Large intestine (tissue), 3 donors: Measurements from ENCODE around the gene BCL2. TPM values are rescaled to one million over a fixed set of nuclear protein-coding genes. Genes with fewer than 3 reads are reported as not detected.
"Not testable (repeated sequence)": the region's sequence is repeated elsewhere in the genome, so short reads cannot be mapped to it uniquely, and the experiment has no call there.

ENCODE experiments used
- DNase-seq, 2 donors: peaks; one replicate each; pipeline versions ENCODE4 v3.0.0 to v3.0.0-alpha.2; 2013
- H3K27ac ChIP-seq: one replicate; pipeline ENCODE4 v1.5.1; 2013; ENCODE audit warnings: low read length
- H3K27me3 ChIP-seq: 2 replicates; pipeline ENCODE4 v1.6.1; 2013; ENCODE audit warnings: low read length; ENCODE audit not compliant: control insufficient read depth, insufficient read depth
- H3K36me3 ChIP-seq: 2 replicates; pipeline ENCODE4 v1.6.1; 2013; ENCODE audit warnings: low read length; ENCODE audit not compliant: control insufficient read depth, insufficient read depth
- H3K4me1 ChIP-seq: one replicate; pipeline ENCODE4 v1.6.1; 2013; ENCODE audit warnings: low read length; ENCODE audit not compliant: control insufficient read depth, insufficient read depth
- H3K4me3 ChIP-seq: one replicate; pipeline ENCODE4 v1.5.1; 2013; ENCODE audit warnings: low read length
- H3K9me3 ChIP-seq: one replicate; pipeline ENCODE4 v1.6.1; 2013; ENCODE audit warnings: mild to moderate bottlenecking, low read depth, low read length, moderate library complexity; ENCODE audit not compliant: control insufficient read depth
- WGBS: methylation state at CpG from one replicate; pipeline ENCODE4 v1.1.5; 2013; ENCODE audit warnings: low lambda C conversion rate; ENCODE audit not compliant: insufficient coverage; 5-methylcytosine and 5-hydroxymethylcytosine counted together
- polyA plus RNA-seq: library from polyadenylated mRNA; unstranded; fragments of 120-200 nt; gene quantifications from one replicate; pipeline ENCODE4 v1.2.1, GENCODE V29; 2013

BCL2 gene
- polyA plus RNA-seq, 1 donor, result 8.8 TPM

DNA sequence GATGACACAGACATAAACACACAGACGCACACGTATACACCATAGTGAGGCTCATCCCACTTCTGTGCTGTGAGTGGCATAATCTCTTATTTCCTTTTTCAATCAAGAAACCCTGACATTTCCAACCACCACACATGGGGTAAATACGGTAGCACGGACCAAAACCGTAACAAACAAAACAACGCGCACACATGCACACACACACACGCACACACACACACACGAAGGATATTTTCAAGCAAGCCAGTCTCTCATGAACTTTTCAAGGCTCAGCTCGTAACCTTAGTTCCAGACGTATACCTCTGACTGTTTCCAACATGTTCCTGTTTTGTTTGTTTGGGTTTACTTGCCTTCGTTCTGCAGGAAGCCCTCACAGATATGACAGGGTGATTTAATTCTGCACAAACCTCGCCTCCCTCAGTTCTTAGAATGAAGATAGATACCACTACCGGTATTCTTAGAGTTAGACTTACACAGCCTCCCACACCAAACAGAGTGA is 119.8 kb downstream of the BCL2 start:
- whole genome bisulfite sequencing, result no CpG with 5 or more reads among the region's 14 CpGs
- Histone ChIP-seq H3K27ac (no peak overlapping the region), H3K4me1 (peaks cover 9% of the 10 kb centered on the region), H3K9me3 (no peaks in the 10 kb centered on the region), H3K27me3 (no peaks in the 10 kb centered on the region), H3K4me3 (no peak overlapping the region), H3K36me3 (no peaks in the 10 kb centered on the region)
- DNase-seq, result no peak

GRCh38 chr18:63198868-63199742 is 120.5 kb downstream of the BCL2 start:
- Histone ChIP-seq H3K4me3 (no peak overlapping the region), H3K9me3 (no peaks in the 10 kb centered on the region), H3K27ac (no peak overlapping the region), H3K27me3 (no peaks in the 10 kb centered on the region), H3K4me1 (peaks cover 12% of the 10 kb centered on the region), H3K36me3 (no peaks in the 10 kb centered on the region)
- no peak for DNase-seq
- no CpG with 5 or more reads among the region's 5 CpGs for WGBS

DNA sequence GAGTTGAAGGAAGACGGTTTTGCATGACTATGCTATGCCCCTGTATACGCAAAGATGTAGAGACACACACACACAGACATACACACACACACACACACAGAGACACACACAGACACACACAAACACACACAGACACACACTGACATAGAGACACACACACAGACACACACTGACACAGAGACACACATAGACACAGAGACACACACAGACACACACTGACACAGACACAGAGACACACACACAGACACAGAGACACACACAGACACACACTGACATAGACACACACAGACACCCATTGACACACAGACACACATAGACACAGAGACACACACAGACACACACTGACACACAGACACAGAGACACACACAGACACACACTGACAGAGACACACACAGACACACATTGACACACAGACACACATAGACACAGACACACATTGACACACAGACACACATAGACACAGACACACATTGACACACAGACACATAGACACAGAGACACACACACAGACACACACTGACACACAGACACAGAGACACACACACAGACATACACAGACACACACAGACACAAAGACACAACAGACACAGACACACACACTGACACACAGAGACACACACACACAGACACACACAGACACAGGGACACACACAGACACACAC is 121.3 kb downstream of the BCL2 start:
- H3K9me3 ChIP-seq, result no peaks in the 10 kb centered on the region
- H3K4me3 ChIP-seq, result no peak overlapping the region
- WGBS, result no CpG with 5 or more reads among the region's 2 CpGs
- no peaks in the 10 kb centered on the region for H3K36me3 ChIP-seq
- DNase-seq, result no peak
- peaks cover 12% of the 10 kb centered on the region for H3K4me1 ChIP-seq
- no peak overlapping the region for H3K27ac ChIP-seq
- H3K27me3 ChIP-seq, result no peaks in the 10 kb centered on the region

- Histone ChIP-seq H3K27ac (no peak overlapping the region), H3K36me3 (no peaks in the 10 kb centered on the region), H3K9me3 (no peaks in the 10 kb centered on the region), H3K27me3 (no peaks in the 10 kb centered on the region), H3K4me3 (no peak overlapping the region), H3K4me1 (peaks cover 12% of the 10 kb centered on the region)
- no peak for DNase-seq
- 81% methylated on average over 4 of the region's 8 CpGs for WGBS
These were observed 122.2 kb downstream of the BCL2 start for GRCh38 chr18:63197246-63197869.

GRCh38 chr18:63195326-63196159 is 124.0 kb downstream of the BCL2 start:
- Histone ChIP-seq H3K9me3 (no peaks in the 10 kb centered on the region), H3K4me3 (no peak overlapping the region), H3K4me1 (peaks cover 12% of the 10 kb centered on the region), H3K27me3 (no peaks in the 10 kb centered on the region), H3K27ac (peak overlapping the region; percentile 4), H3K36me3 (no peaks in the 10 kb centered on the region)
- 62% methylated on average over 4 of the region's 4 CpGs for WGBS
- peak; percentile 39 to 82 for DNase-seq

- WGBS, result 100% methylated on average over 1 of the region's 3 CpGs
- Histone ChIP-seq H3K36me3 (no peaks in the 10 kb centered on the region), H3K27ac (no peak overlapping the region), H3K27me3 (no peaks in the 10 kb centered on the region), H3K4me3 (no peak overlapping the region), H3K4me1 (peaks cover 12% of the 10 kb centered on the region), H3K9me3 (no peaks in the 10 kb centered on the region)
- no peak for DNase-seq
These were observed 126.7 kb downstream of the BCL2 start for GRCh38 chr18:63192885-63193349.

DNA sequence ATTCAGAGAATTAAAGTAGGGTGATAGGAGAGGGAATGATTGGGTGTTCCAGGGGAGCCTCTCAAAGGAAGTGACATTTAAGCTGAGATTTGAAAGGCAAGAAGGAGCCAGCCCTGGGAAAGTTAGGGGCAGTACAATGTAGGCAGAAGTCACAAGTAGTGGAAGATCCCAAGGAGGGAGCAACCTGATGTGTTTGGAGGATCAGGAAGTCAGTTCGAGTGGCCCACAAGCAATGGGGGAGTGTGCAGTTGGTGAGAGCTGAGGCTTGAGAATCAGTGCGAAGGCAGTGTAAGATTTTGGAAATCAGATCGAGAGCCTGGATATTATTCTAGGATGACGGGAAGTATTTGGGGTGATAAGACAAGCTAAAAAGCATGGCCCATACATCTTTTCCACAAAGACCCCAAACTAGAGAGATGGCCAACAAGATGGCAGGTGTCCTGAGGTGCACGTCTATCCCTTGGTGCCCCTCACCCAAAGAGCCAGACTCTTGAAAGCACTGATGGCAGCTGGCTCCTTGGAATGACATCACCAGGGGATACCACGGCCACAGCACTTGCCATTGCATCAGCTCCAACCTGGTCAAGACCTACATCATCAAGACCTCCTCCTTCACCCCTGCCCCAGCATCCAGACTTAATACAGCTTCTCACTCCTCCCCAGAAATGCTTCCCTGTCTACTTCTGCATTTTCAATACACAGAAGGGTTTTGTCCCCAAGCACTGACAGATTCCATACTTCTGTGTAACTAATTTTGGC is 127.3 kb downstream of the BCL2 start:
- no CpG with 5 or more reads among the region's 6 CpGs for WGBS
- Histone ChIP-seq H3K36me3 (no peaks in the 10 kb centered on the region), H3K27ac (no peak overlapping the region)

DNA sequence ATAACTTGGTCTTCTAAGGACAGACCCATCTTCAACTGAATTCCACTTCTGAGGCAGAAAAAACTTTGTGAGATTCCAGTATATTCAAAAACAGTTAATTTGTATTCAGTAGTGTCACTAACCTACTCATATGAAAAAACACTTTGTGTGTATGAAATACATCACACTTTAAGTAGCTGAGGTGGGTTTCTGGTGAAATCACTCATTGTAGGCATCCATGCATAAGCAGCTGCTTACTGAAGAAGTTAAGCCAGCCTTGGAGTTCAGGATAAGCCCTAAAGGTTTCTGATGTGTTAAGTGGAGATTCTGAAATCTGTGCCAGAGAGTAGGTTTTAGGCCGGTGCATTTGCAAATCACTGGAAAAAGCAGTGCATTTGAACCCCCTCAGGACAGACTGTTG is 128.2 kb downstream of the BCL2 start:
- DNase-seq, result no peak
- H3K27ac ChIP-seq, result no peak overlapping the region
- no peaks in the 10 kb centered on the region for H3K9me3 ChIP-seq
- H3K36me3 ChIP-seq, result no peaks in the 10 kb centered on the region
- H3K27me3 ChIP-seq, result no peaks in the 10 kb centered on the region
- peaks cover 20% of the 10 kb centered on the region for H3K4me1 ChIP-seq
- H3K4me3 ChIP-seq, result no peak overlapping the region
- no CpG with 5 or more reads among the region's 1 CpG for WGBS

More for the DNA sequence above, 127.3 kb downstream of the BCL2 start:
- no peak for DNase-seq
- Histone ChIP-seq H3K27me3 (no peaks in the 10 kb centered on the region), H3K4me3 (no peak overlapping the region), H3K9me3 (no peaks in the 10 kb centered on the region), H3K4me1 (peaks cover 15% of the 10 kb centered on the region)

- not testable (repeated sequence) for H3K9me3 ChIP-seq, H3K27ac ChIP-seq, H3K36me3 ChIP-seq, H3K27me3 ChIP-seq, DNase-seq, H3K4me3 ChIP-seq
- peaks cover 19% of the 10 kb centered on the region for H3K4me1 ChIP-seq
- no CpG with 5 or more reads among the region's 2 CpGs for WGBS
These were observed 128.7 kb downstream of the BCL2 start for GRCh38 chr18:63190838-63191237.
